ENCODE data around the gene NAALADL2.

Gene NAALADL2

DNA sequence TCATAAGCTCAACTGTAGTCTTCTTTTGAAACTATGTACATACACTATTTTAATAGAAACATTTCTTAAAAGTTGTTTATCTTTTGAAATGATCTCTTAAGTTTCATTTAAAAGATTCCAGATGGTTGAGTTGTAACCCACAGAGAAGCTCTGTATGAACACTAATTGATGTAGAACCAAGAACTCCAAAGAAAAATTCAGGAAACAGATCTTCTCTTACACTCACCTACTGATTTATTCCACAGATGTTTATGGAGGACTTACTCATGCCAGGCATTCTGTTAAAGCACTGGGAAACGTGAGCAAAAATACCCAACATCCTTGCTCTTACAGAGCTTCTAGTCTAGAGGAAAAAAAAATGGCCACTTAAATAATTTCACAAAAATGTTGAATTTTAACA lies 551.1 kb downstream of the NAALADL2 start:
- in situ Hi-C loops (cut with MboI; ENCODE audit: low pct_unique_long_range_greater_than_20kb, low sequenced_read_pairs, unreplicated experiment) = no loop called here
- TF ChIP-seq, protein P1, sequence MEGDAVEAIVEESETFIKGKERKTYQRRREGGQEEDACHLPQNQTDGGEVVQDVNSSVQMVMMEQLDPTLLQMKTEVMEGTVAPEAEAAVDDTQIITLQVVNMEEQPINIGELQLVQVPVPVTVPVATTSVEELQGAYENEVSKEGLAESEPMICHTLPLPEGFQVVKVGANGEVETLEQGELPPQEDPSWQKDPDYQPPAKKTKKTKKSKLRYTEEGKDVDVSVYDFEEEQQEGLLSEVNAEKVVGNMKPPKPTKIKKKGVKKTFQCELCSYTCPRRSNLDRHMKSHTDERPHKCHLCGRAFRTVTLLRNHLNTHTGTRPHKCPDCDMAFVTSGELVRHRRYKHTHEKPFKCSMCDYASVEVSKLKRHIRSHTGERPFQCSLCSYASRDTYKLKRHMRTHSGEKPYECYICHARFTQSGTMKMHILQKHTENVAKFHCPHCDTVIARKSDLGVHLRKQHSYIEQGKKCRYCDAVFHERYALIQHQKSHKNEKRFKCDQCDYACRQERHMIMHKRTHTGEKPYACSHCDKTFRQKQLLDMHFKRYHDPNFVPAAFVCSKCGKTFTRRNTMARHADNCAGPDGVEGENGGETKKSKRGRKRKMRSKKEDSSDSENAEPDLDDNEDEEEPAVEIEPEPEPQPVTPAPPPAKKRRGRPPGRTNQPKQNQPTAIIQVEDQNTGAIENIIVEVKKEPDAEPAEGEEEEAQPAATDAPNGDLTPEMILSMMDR (IDR thresholded peaks at IDR 0.05; ENCODE audit: extremely low read depth, insufficient read depth, missing control alignments) = no peak
- no peak for DNase-seq (ENCODE audit: low spot score)

DNA sequence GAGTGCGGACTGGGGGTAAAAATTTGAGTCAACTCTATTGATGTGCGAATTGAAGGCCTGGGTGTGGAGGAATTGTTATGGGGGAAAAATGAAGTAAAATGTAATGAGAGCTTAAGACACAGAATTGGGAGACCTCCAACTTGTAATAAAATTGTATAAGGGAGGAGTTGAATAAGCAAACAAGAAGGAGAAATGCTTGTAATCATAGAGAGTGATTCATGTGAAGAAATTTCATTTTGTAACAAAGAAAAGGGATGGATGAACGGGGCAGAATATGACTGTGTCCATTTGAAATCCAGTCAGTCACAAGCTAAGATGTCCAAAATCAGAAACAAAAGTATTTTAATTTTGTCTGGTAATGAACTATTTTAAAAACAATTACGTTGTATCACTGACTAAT lies 552.3 kb downstream of the NAALADL2 start:
- TF ChIP-seq, protein P1 (IDR thresholded peaks at IDR 0.05; ENCODE audit: extremely low read depth, insufficient read depth, missing control alignments) = no peak
- no peak for DNase-seq (ENCODE audit: low spot score)
- in situ Hi-C loops (cut with MboI; ENCODE audit: low pct_unique_long_range_greater_than_20kb, low sequenced_read_pairs, unreplicated experiment) = no loop called here

DNA sequence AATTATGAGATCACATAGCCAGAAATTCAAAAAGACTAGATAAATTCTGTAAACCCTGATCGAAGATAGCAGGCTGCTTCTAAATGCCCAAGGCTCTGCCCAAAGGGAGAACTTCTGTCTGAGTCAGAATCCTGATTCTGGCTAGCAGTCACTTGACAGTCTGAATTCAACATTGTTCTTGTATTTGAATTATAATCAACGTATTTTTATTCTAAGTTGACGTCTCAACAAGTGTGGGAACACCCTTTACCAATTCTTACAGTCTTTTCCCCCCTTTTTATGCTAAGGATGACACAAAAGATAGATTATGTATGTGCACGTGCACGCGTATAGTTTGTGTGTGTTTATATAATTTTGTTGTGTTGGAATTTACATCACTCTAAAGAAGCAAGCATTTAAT lies 552.8 kb downstream of the NAALADL2 start:
- no peak for DNase-seq (ENCODE audit: low spot score)
- in situ Hi-C loops (cut with MboI; ENCODE audit: low pct_unique_long_range_greater_than_20kb, low sequenced_read_pairs, unreplicated experiment) = no loop called here
- TF ChIP-seq, protein P1 (IDR thresholded peaks at IDR 0.05; ENCODE audit: extremely low read depth, insufficient read depth, missing control alignments) = no peak

DNA sequence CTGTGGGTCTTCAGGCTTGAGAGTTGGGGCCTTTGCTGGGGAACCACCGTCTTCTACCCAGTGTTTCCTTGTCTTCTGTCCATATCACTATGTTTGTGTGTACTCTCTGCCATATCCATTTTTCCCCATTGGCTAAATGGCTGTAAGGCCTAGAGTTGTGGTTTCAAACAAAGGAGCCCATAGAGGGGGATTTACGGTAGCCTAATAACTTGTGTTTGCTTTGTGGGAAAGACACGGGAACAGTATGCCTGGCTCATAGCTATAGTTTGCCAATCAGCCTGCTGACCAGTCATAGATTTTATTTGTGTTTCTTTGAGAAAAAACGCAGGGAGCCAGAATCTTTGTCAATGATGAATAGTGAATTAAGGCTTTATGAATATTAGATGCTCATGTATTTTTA lies 554.8 kb downstream of the NAALADL2 start:
- TF ChIP-seq, protein P1 (IDR thresholded peaks at IDR 0.05; ENCODE audit: extremely low read depth, insufficient read depth, missing control alignments) = no peak
- in situ Hi-C loops (cut with MboI; ENCODE audit: low pct_unique_long_range_greater_than_20kb, low sequenced_read_pairs, unreplicated experiment) = no loop called here
- no peak for DNase-seq (ENCODE audit: low spot score)

DNA sequence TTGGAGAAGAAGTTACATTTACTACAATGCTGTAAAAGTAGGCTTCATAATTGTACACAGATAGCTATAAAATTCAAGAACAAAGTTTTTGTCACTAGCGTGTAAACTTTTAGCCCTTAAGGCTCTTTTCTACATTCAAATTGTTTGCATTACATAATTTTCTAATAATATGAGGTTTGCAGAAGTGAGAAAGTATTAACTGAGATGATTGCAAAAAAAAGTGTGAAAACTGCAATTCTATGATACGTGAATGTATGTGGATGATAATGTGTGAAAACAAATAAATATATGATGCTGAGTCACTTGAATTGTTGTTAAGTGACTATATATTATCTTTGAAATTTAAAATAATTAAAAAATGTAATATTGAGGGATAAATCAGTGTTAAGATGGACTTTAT lies 557.5 kb downstream of the NAALADL2 start:
- TF ChIP-seq, protein P1 (IDR thresholded peaks at IDR 0.05; ENCODE audit: extremely low read depth, insufficient read depth, missing control alignments) = no peak
- in situ Hi-C loops (cut with MboI; ENCODE audit: low pct_unique_long_range_greater_than_20kb, low sequenced_read_pairs, unreplicated experiment) = no loop called here
- DNase-seq (ENCODE audit: low spot score) = no peak

DNA sequence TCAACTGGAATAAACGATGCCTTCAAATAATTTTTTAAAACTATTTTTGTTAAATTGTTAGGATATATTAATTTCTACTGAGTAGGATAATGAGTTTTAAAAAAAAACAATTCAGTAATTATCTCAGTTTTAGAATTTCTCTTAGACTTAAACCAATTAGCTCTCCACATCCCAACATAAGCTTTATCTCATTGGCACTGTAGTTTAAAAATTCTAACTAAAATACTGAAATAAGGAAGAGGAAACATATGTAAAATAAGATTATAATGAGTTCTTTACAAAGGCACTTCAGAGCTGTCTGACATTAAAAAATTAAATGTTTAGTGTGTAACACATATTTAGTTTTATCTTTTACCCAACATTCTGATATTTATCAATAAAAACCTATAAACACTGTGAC lies 558.3 kb downstream of the NAALADL2 start:
- in situ Hi-C loops (cut with MboI; ENCODE audit: low pct_unique_long_range_greater_than_20kb, low sequenced_read_pairs, unreplicated experiment) = no loop called here
- TF ChIP-seq, protein P1 (IDR thresholded peaks at IDR 0.05; ENCODE audit: extremely low read depth, insufficient read depth, missing control alignments) = no peak
- no peak for DNase-seq (ENCODE audit: low spot score)

DNA sequence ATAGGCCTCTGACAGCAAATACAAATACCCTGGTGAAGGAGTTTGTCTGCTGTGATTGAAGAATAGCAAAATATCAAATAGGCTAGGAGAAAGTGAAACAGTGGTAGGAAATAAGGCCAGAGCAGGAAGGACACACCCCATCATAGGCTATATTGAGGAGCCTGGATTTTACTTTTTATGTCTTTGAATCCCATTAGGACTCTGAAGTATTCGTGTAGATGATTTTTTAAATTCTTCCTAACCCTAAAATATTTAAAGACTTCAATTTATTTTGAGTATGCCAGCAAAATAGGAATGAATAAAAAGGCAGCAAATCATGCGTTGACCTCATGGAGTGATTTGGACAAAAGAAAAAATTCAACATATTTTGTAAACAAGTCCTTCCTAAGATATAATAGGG lies 562.8 kb downstream of the NAALADL2 start:
- in situ Hi-C loops (cut with MboI; ENCODE audit: low pct_unique_long_range_greater_than_20kb, low sequenced_read_pairs, unreplicated experiment) = no loop called here
- TF ChIP-seq, protein P1 (IDR thresholded peaks at IDR 0.05; ENCODE audit: extremely low read depth, insufficient read depth, missing control alignments) = no peak
- no peak for DNase-seq (ENCODE audit: low spot score)

Data from GM13977 (cell line).